GM18517 (cell line): ENCODE results near the gene CCDC13.
A peak's percentile ranks its signal among the peaks of the same experiment; 100 is the strongest.

Experiments used
- ATAC-seq: cut with Tn5 transposase; IDR thresholded peaks from one replicate; pipeline ENCODE4 v1.9.1; 2021; ENCODE audit warnings: mild to moderate bottlenecking, moderate library complexity; ENCODE audit not compliant: unreplicated experiment

The CCDC13 gene

DNA sequence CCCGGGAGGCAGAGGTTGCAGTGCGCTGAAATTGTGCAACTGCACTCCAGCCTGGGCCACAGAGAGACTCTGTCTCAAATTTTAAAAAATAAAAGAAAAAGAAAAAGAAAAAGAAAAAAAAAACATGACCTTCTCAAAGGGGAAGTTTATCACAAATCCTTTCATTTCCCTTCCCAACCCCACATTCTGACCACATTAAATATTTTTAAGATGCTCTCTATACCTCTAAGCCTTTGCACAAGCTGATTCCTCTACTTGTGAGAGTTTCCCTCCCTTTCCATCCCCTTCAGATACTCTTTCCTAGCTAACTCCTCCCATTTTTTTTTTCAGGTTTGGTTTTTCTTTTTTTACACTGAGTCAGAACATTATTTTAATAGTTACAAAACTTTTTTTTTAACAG, 27.2 kb upstream of the CCDC13 start:
- no peak for ATAC-seq

DNA sequence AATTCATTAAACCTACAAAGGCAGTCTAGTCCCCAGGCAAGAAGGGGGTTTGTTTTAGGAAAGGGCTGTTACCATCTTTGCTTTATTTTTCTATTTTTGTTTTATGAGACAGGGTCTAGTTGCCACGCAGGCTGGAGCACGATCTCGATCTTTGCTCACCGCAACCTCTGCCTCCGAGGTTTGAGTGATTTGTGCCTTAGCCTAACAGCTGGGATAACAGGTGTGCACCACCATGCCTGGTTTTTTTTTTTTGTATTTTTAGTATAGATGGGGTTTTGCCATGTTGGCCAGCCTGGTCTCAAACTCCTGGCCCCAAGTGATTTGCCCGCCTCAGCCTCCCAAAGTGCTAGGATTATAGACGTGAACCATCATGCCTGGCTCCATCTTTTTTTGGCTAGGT, 26.3 kb upstream of the CCDC13 start:
- ATAC-seq, result no peak

DNA sequence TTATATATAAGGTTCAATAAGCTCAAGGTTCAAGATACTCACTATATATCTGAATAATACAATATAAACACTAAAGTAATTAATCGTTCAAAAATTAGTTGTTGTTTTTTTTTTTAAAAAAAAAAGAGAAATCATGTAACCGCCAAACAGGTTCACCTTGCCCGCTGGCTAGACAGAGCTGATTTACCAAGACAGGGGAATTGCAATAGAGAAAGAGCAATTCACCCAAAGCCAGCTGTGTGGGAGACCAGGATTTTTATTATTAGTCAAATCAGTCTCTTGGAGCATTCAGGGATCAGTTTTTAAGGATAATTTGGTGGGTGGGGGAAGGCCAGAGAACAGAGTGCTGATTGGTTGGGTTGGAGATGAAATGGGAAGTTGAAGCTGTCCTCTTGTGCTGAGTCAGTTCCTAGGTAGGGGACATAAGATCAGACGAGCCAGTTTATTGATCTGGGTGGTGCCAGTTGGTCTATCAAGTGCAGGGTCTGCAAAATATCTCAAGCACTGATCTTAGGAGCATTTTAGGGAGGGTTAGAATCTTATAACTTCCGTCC, 23.4 kb upstream of the CCDC13 start:
- no peak for ATAC-seq

DNA sequence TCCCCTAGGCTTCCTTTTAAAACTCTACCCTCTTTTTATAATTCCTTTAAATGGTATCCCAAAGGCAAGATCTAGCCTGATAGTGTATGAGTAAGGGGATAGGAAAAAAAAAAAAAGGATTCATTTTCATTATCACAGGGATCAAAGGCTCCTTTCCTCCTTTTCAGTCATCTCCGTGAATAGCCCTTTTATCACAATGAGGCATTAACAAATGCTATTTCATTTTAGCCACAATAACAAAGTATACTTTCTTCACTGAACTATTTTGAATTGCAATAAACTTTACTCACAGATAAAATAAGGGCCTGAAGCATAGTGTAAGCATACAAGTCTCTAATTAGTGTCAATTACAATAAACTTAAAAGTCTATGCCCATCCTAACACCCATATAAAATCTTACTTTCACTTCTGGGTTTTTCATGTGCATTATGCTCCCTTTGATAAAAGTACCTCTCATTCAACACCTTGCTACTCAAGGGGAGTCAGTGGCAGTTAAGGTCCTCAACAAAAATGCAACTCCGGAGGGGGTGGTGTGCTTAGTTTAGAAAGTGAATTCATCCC, 22.6 kb upstream of the CCDC13 start:
- ATAC-seq, result no peak

- ATAC-seq, result no peak
These were observed 17.7 kb upstream of the CCDC13 start for GRCh38 chr3:42790714-42791229.

GRCh38 chr3:42786631-42787030, 13.6 kb upstream of the CCDC13 start:
- ATAC-seq, result no peak

DNA sequence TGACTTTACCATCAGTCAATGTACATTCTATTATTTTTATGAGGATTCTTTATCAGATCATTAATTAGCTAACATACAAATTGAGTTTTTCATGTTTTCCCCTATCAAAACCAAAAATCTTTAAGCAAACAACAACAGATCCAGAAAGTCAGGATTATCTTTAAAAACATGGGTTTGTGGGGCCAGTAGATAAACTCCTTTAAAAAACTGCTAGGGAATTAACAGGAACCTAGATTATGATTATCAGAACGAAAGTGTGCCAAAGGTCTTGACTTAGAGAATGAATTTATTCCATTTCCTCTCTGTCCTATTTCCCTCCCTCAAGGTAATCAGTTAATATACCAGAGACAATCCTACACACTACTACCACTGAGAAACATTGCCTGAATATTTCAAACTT, 13.2 kb upstream of the CCDC13 start:
- ATAC-seq, result no peak

DNA sequence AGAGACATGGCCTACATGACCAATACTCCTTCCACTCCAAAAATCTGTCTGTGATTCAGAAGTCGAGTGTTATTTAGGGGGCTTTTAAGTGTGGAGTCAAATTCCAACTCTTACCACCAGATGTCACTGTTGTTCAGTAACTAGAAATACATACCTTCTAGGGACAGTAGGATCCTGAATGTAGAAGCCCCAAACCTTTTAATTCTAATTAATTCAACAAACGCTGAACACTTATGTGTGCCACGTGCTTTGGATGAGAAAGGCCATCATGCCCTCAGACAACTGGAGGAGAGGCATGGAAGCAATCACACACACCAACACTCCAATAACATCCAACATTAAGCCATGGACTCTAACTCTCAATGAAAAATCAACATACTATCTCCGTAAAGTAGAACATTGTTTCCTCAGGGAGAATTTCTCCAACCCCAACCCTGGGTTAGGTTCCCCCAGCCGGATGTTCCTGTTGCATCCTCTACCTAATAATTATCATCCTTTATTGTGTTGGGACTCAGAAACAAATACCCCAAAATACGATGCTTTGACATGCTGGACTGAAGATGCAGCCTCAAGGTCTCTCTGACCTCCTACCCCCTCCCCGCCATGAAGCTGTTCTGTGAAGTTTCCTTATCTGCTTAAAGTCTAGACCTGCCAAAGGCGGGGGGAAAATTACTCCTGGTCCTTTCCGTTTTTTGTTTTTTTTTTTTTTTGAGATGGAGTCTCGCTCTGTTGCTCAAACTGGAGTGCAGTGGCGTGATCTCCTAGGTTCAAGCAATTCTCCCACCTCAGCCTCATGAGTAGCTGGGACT, 8.0 kb upstream of the CCDC13 start:
- ATAC-seq, result no peak

DNA sequence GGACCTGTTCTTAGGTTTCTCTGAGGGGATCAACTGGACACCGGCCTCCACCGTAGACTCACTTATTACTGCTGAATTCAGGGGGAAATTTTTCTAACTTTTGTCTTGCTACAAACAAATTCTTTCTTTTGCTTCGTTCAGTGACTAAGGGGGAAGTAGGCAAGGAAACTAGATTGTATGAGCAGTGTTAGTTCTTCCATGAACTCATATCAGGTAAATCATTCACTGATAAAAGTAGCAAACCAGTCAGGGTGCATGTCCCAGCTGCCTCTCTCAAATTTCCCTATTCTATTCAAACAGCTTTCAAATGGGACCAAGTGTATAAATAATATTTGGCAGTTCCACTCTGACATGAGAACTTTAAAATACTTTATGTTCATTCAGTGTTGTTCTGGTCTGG, 7.3 kb upstream of the CCDC13 start:
- ATAC-seq, result no peak

- no peak for ATAC-seq
These were observed 5.6 kb upstream of the CCDC13 start for GRCh38 chr3:42778644-42779043.

DNA sequence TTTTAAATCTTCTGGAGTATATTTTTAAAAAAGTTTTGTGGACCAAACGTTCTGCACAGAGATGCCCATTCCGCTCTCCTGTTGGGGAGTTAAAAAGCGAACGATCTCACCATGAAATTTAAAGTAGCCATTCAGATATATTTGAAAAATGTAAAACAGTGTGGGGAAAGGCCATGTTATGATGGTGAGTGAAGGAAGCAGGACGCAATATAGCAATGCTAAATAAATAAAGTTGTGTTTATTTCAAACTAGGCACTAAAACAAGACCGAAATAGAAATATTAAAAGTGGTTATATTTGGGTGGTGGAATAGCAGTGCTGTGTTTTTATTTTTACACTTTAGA, 327 bp upstream of the CCDC13 start:
- peak; percentile 21 for ATAC-seq

GRCh38 chr3:42771271-42771670, 1.8 kb downstream of the CCDC13 start:
- no peak for ATAC-seq

- no peak for ATAC-seq
These were observed 3.4 kb downstream of the CCDC13 start for GRCh38 chr3:42769477-42770131.

GRCh38 chr3:42764561-42765295, 8.3 kb downstream of the CCDC13 start:
- ATAC-seq, result no peak

GRCh38 chr3:42764115-42764514, 8.9 kb downstream of the CCDC13 start:
- ATAC-seq, result no peak

- ATAC-seq, result peak; percentile 46
These were observed 10.0 kb downstream of the CCDC13 start for GRCh38 chr3:42763021-42763420.

DNA sequence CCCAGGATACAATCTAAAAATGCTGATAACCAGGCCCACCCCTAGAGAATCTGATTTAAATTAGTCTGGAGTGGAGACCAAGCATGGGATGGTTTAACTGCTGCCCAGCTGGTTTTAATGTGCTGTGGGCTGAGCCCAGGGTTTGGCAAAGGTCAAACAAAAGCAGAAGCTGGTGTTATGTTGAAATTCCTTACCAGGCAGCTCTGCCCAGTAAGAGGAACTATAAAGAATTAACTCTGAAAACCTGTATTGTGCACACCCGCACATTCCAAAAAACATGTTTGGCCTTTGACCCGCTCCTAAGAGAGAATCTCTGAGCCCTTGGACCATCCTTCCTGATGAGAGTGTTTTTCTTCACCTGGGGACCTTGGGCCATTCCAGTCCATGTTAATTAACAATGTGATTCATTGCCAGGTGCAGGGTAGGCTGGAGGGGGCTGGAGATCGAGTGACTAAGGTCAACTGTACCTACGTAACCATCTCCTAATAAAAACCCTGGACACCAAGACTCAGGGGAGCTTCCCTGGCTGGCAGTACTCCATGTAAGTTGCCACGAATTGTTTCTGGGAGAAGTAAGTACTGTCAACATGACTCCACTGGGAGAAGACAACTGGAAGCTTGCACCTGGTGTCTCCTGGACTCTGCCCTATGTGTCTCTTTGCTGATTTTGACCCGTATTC, 10.9 kb downstream of the CCDC13 start:
- ATAC-seq, result no peak

- no peak for ATAC-seq
These were observed 14.9 kb downstream of the CCDC13 start for GRCh38 chr3:42758126-42758525.

GRCh38 chr3:42756681-42757213, 16.3 kb downstream of the CCDC13 start:
- ATAC-seq, result no peak
